ENCODE results near the gene GOLT1A. TPM values are rescaled to one million over a fixed set of nuclear protein-coding genes. Genes with fewer than 3 reads are reported as not detected.

Gene GOLT1A
- total RNA-seq, 1 donor, result 0.54 TPM

DNA sequence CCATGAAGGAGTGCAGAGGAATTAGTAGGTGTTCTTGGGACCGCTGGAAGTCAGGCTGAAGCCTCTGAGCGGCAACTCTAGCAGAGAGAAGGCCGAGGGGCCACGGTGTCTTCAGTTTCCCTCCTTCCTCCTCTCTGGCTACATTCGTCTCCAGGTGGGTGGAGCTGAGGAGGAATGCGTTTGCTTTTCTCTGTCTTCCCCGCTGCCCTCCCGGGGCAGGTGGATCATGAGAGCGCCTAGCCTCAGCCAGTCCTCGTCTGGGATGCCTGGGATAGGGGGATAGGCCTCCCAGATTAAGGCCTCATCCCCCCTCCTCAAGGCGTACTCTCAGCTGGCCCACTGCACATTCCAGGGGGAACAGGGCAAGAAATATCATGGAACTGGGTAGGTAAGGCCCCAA, 7.5 kb upstream of the GOLT1A start:
- DNase-seq (ENCODE audit: low read depth in 2 of 3, low spot score in 2 of 3), result no peak

DNA sequence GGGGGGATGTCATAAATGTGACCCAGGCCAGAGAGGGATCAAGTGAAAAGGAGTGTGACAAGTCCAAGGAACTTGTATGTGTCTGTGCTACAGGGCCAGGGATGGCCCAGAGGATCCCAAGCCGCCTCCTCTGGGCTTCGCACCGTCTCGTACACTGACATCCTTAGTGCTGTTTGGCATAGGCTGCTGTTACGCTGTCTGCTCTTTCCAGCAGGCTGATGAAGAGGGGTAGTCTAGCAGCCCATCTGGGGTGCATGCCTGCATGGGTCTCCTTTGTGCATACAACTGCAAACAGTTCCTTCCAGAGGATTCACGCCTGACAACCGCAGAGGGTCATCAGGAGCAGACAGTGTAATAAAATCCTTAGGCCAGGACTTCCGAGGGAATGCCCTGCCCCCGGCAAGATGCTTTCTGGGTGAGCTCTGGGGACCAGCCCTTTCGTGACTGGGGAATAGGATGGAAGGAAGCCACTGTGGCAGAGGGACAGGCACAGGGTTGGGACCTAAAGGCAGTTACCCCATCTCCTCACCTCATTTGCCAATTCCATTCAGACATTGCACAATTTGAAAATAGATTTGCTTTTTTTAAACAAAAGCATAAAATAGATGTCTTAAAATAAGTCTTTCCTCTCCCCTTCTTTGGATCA, 6.3 kb upstream of the GOLT1A start:
- no peak for DNase-seq (ENCODE audit: low read depth in 2 of 3, low spot score in 2 of 3)

DNA sequence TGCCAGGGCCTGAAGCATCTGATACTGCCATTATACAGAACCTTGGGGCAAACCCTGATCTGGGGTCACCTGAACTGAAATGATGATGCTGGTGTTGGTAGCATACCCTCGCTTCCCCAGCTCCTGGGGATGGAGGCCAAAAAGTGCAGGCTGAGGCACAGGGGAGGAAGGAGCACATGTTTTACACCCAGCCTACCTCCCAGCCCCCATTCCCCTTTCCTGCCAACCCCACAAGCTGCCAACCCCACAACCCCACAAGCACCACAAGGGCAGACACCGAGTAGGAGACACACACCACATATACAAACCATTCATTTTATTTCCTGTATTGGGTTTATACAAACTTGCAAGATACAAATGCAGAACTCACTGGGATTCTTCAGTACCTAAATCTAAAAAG, 4.8 kb upstream of the GOLT1A start:
- DNase-seq (ENCODE audit: low read depth in 2 of 3, low spot score in 2 of 3), result no peak

GRCh38 chr1:204217648-204218000, 3.8 kb upstream of the GOLT1A start:
- DNase-seq (ENCODE audit: low read depth in 2 of 3, low spot score in 2 of 3), result no peak

DNA sequence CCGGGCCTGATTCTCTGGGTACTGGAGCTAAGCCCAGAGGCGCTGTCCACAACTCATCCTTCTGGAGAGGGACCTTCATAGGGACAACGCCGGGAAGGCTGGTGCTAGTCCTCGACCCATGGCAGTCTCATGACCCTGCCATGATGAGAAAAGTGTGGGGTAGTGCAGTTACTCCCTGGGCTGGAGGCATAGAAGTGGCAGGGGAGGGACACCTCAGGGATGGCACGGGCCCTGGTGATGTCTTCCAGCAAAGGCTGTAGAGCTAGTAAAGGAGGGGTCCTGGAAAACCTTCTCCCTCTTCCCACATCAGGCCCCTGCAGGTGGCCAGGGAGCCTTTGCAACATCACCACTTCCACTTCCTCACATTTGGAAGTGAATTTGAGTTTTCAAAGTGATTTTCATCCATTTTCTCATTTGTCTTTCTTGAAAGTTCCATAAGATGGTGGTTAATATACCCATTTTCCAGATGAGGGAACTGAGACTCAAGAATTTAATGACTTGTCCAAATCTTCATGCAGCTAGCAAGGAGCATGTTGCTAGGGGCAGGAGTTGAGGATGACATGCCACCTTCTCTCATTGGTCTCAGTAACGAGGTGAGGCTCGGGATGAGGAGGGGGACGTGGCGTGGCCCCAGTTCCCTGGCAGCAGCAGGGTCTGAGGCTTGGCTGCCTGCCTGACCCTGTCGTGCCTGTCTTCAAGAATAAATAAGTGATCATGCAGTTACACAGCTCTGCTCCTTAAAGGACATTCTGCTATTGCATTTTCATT, 3.3 kb upstream of the GOLT1A start:
- no peak for DNase-seq (ENCODE audit: low read depth in 2 of 3, low spot score in 2 of 3)

DNA sequence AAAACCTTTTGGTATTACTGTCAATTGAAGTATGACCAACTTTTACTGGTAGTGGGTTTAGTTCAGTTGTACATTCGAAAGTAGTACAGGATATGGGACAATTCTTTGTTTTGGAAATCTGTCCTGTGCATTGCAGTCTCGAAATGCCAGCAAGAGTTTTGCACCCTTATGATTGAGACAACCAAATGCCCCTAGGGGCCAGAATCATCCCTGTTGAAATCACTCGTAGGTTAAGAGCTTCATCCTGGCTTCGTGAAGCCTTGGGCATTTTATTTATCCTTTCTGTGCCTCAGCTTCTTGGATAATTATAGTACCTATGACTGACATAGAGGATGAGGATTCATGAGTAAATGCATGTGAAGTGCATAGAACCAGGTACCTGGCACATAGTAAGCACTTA, 2.4 kb upstream of the GOLT1A start:
- DNase-seq (ENCODE audit: low read depth in 2 of 3, low spot score in 2 of 3), result no peak

DNA sequence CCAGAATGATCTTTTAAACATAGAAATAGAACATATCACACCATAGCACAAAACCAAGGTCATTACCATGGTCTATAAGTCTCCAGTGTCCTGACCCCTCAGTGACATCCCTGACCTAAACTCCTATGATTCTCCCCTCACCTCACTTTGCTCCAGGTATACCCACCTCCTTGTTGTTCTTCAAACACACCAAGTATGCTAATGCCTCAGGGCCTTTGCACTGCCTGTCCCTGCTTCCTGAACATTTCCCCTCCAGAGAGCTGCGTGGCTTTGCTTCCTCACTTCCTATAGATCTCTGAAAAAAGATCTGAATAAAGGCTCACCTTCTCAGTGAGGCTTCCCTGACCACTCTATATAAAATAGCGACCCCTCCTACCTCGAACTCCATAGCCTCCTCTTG, 1.1 kb downstream of the GOLT1A start:
- no peak for DNase-seq (ENCODE audit: low read depth in 2 of 3, low spot score in 2 of 3)

GRCh38 chr1:204211046-204211445, 2.7 kb downstream of the GOLT1A start:
- DNase-seq (ENCODE audit: low read depth in 2 of 3, low spot score in 2 of 3), result no peak

- DNase-seq (ENCODE audit: low read depth in 2 of 3, low spot score in 2 of 3), result peak; percentile 34 to 64 (median 54)
These were observed 6.6 kb downstream of the GOLT1A start for GRCh38 chr1:204207136-204207616.

- no peak for DNase-seq (ENCODE audit: low read depth in 2 of 3, low spot score in 2 of 3)
These were observed 7.7 kb downstream of the GOLT1A start for GRCh38 chr1:204206121-204206520.

- no peak for DNase-seq (ENCODE audit: low read depth in 2 of 3, low spot score in 2 of 3)
These were observed 8.3 kb downstream of the GOLT1A start for GRCh38 chr1:204205486-204205885.

GRCh38 chr1:204204944-204205343, 8.8 kb downstream of the GOLT1A start:
- DNase-seq (ENCODE audit: low read depth in 2 of 3, low spot score in 2 of 3), result no peak

DNA sequence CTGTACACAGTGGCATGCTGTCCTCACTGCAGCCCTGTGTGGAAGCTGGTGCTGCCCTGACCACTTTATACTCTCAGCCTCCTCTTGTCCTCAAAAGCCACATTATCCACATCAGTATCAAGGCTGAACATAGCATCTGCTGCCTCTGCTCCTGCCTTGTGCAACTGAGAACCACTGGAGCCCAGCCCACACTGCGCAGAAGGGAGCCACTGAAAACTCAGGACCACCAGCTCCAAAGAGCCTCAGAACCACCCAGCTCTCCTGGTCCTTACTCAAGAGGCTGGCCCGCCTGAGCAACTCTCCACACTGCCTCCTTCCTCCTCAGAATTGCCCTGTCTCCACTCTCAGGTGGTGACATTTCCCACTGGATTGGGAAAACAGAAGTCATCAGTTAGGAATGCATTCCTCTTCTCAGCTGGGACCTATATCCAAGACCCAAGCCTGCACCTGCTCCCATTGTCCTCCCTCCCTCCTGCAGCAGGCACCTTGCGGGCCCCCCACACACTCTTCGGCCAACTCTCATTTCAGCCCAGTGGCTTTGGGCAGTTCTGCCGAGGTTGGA, 10.5 kb downstream of the GOLT1A start:
- no peak for DNase-seq (ENCODE audit: low read depth in 2 of 3, low spot score in 2 of 3)

DNA sequence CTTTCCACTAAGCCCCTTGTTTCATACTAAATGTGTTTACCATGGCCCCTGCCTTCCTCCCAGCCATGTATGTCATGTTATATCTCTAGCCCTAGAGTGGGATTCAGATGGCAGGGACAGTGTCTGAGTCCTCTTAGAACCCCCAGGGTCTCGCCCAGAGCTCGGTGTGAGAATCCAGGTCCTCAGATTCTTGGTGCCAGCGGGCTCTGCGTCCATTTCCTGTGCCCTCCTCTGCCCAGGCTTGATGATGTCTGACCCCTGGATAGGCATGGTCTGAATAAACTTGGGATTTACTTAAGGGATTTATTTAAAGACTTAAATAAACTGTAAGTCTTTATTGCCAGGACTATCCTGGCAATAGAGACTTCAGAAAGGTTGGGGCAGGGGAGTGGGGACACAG, 11.3 kb downstream of the GOLT1A start:
- DNase-seq (ENCODE audit: low read depth in 2 of 3, low spot score in 2 of 3), result no peak

- no peak for DNase-seq (ENCODE audit: low read depth in 2 of 3, low spot score in 2 of 3)
These were observed 12.3 kb downstream of the GOLT1A start for GRCh38 chr1:204201348-204202040.

DNA sequence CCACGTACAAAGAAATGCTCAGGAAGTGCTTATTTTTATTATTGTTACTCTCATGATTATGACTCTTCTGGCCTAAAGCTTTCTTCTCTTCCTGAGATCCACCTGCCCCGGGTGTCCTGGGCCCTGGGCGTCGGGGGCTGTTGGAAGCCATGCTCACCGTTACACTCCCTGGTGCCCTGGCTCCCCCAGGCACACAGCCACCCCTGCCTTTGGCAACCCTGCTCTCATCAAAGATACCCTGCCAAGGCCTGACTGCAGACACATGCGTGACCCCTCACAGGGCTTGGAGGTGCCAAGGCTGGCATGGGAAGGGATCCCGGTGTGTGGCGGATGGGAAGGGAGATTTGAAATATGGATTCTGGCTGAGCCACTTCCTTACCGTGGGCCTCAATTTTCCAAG, 14.2 kb downstream of the GOLT1A start:
- DNase-seq (ENCODE audit: low read depth in 2 of 3, low spot score in 2 of 3), result no peak

DNA sequence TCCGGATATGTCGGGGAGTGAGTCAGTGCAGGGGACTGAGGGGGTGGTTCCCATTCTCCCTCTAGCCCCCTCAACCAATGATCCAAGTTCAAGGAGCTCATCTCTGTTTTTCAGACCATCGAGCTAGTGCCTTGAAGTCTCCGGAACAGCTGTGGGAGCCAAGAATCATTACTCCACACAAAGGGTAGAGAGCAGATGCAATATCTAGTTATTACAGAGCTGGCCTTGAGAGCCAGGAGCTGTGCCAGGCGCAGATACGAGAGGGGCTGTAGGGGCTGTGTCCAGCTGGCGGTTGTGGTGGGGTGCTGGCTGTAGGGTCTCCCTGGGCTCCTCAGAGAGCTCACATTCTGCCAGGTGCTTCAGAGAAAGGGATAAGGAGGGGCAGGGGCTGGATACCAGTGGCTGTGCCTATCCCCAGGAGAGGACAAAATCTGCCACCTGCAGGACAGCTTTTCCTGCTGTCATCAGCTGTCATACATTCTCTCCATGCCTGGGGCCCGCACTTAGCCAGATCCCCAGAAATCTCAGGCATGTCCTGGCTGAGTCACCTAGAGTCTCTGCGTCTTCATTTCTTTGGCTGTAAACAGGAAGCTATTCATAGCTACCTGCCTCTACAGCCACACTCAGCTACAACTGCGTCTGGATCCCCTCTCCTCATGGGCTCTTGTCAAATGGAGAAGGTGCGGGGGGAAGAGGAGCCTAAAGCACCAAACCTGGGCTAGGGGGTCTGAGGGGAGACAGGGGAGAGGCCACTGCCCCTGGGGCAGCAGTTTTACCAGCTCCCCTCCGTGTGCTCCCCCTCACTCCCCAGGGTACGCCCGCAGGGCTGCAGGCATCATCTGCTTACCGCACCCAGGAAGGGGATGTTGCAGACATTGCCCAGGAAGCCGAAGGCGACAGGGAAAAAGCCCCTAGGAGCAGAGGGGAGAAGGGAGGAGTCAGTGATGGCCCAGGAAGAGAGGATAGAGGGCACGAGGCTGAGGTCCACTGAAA, 15.1 kb downstream of the GOLT1A start:
- DNase-seq (ENCODE audit: low read depth in 2 of 3, low spot score in 2 of 3), result no peak

DNA sequence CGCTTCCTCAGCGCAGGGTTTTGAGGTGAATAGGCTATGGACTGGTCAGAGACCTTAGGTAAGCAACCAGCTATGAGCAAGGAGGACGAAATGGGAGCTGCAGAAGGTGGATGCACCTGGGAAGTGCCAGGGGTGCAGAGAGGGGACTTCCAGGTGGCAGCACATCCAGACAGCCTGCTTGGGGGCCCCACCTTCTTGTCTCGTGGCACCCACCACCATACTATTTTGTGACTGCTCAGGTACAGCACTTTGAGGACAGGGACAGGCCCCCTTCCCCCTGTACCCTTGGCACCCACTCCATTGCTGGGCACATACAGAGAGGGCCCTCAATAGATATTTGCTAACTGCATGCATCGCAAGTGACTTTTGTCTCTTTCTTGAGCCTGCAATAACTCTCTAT, 16.7 kb downstream of the GOLT1A start:
- DNase-seq (ENCODE audit: low read depth in 2 of 3, low spot score in 2 of 3), result no peak

DNA sequence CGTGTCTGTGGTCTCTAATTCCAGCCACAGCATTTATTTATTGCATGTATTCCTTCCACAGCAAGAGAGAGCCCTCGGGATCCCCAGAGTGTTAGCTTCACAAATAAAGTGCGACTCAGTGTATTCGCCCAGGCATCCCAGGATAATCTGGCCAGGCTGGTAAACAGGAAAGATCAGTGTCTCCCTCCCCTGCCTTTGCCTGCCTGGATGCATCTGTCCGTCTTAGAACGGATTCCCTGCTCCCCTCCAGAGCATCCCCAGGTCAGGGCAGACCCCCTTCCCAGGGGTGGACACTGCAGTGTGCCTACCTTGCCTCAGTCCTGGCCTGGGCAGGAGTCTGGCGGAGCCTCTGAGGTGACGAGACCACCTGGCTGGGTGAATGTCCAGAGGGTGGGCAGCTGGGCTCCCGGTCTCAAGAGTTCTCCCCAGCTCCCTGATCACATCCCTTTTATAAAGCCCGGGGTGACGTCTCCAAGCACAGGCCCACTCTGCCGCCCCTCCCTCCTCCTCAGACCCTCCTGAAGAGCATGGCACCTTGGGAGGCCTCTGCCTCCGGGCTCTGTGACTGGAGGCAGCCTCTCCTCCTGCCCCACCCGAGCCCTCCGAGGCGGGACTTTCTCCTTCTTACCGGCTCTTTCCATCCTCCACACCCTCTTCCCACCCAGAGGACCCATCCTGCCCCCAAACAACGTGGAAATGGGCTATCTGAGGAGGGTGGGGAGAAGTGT, 17.6 kb downstream of the GOLT1A start, which contains the start of gene KISS1:
TSS of gene KISS1 (minus strand) at position 424 of the 728 bp plus-strand sequence. CDS start 3,615 bp downstream, outside the sequence.
- DNase-seq (ENCODE audit: low read depth in 2 of 3, low spot score in 2 of 3), result no peak

Measured in hematopoietic multipotent progenitor cell (in vitro differentiated cells).